Measurements from ENCODE around the gene OSBP.

DNA sequence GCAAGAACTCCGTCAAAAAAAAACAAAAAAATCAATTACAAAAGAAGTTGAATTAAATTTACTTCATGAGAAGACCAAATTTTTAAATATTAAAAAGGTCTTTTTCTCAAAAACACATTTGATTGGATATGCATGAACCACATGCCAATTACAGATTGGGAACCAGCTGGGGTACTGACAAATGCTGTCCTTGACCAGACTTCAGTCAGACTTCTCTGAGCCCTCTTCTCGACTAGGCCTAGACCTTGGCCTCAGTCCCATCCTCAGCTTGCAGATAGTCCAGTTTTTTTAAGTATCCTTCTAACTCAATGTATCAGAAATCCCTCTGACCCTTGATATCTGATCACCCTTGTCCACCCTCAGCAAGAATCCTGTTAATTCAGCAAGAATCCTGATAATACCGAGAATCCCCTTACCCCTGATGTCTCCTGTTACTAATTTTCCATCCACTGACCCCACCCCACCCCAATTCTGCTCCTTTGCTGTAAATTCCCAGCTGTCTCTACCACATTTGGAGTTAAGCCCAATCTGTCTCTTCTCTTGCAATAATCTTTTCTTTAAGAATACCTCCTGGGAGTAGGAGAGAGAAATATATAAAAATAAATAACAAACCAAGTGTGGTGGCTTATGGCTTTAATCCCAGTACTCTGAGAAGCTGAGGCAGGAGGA lies 73.3 kb downstream of the OSBP start:
- TF ChIP-seq, protein P1, sequence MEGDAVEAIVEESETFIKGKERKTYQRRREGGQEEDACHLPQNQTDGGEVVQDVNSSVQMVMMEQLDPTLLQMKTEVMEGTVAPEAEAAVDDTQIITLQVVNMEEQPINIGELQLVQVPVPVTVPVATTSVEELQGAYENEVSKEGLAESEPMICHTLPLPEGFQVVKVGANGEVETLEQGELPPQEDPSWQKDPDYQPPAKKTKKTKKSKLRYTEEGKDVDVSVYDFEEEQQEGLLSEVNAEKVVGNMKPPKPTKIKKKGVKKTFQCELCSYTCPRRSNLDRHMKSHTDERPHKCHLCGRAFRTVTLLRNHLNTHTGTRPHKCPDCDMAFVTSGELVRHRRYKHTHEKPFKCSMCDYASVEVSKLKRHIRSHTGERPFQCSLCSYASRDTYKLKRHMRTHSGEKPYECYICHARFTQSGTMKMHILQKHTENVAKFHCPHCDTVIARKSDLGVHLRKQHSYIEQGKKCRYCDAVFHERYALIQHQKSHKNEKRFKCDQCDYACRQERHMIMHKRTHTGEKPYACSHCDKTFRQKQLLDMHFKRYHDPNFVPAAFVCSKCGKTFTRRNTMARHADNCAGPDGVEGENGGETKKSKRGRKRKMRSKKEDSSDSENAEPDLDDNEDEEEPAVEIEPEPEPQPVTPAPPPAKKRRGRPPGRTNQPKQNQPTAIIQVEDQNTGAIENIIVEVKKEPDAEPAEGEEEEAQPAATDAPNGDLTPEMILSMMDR (IDR thresholded peaks at IDR 0.05): no peak
- no peak for TF ChIP-seq POLR2A (IDR thresholded peaks at IDR 0.05)
- no peak for TF ChIP-seq EP300 (IDR thresholded peaks at IDR 0.05)
